ENCODE data around the gene MYBBP1A.
"Not testable (repeated sequence)": the region's sequence is repeated elsewhere in the genome, so short reads cannot be mapped to it uniquely, and the experiment has no call there.

MYBBP1A gene

GRCh38 chr17:4593021-4593421 lies 37.8 kb upstream of the MYBBP1A start:
- no peak for TF ChIP-seq CTCF (IDR thresholded peaks at IDR 0.05; ENCODE audit: low read depth, low read length, missing control alignments)
- no peak for DNase-seq (ENCODE audit: extremely low read depth, low read depth)
- H3K4me3 ChIP-seq (replicated peaks; ENCODE audit: low read depth, low read length), result no peak overlapping the region

GRCh38 chr17:4592240-4593005 lies 37.2 kb upstream of the MYBBP1A start:
- H3K4me3 ChIP-seq (replicated peaks; ENCODE audit: low read depth, low read length), result no peak overlapping the region
- TF ChIP-seq CTCF (IDR thresholded peaks at IDR 0.05; ENCODE audit: low read depth, low read length, missing control alignments), result no peak
- no peak for DNase-seq (ENCODE audit: extremely low read depth, low read depth)

- H3K4me3 ChIP-seq (replicated peaks; ENCODE audit: low read depth, low read length), result no peak overlapping the region
- TF ChIP-seq CTCF (IDR thresholded peaks at IDR 0.05; ENCODE audit: low read depth, low read length, missing control alignments), result no peak
- no peak for DNase-seq (ENCODE audit: extremely low read depth, low read depth)
Observed at GRCh38 chr17:4591529-4591928, 36.3 kb upstream of the MYBBP1A start.

GRCh38 chr17:4590981-4591453 lies 35.8 kb upstream of the MYBBP1A start:
- DNase-seq (ENCODE audit: extremely low read depth, low read depth), result no peak
- H3K4me3 ChIP-seq (replicated peaks; ENCODE audit: low read depth, low read length), result no peak overlapping the region
- TF ChIP-seq CTCF (IDR thresholded peaks at IDR 0.05; ENCODE audit: low read depth, low read length, missing control alignments), result no peak

GRCh38 chr17:4590042-4590441 lies 34.9 kb upstream of the MYBBP1A start:
- H3K4me3 ChIP-seq (replicated peaks; ENCODE audit: low read depth, low read length); DNase-seq (ENCODE audit: extremely low read depth, low read depth): not testable (repeated sequence)

GRCh38 chr17:4588898-4589625 lies 33.9 kb upstream of the MYBBP1A start:
- TF ChIP-seq CTCF (IDR thresholded peaks at IDR 0.05; ENCODE audit: low read depth, low read length, missing control alignments), result no peak
- no peak overlapping the region for H3K4me3 ChIP-seq (replicated peaks; ENCODE audit: low read depth, low read length)
- no peak for DNase-seq (ENCODE audit: extremely low read depth, low read depth)

GRCh38 chr17:4588391-4588790 lies 33.2 kb upstream of the MYBBP1A start:
- no peak for DNase-seq (ENCODE audit: extremely low read depth, low read depth)
- H3K4me3 ChIP-seq (replicated peaks; ENCODE audit: low read depth, low read length), result no peak overlapping the region
- TF ChIP-seq CTCF (IDR thresholded peaks at IDR 0.05; ENCODE audit: low read depth, low read length, missing control alignments), result no peak
